Neutrophil (primary cell): ENCODE data around the gene CAPRIN1.

Source experiments
- H3K27ac ChIP-seq: fragments of 200-600 bp; sonication (generic); 2 replicates; pipeline ENCODE4 v1.5.1; 2016; ENCODE audit warnings: mild to moderate bottlenecking, moderate library complexity
- H3K27me3 ChIP-seq: fragments of 200-600 bp; sonication (generic); 2 replicates; pipeline ENCODE4 v1.6.0; 2016; ENCODE audit warnings: mild to moderate bottlenecking
- H3K36me3 ChIP-seq: fragments of 200-600 bp; sonication (generic); 2 replicates; pipeline ENCODE4 v1.5.1; 2017
- H3K4me1 ChIP-seq, 2 experiments: fragments of 200-600 bp in 1 of 2; sonication (generic) in 1 of 2; 1 replicate in 1 of 2; 2 replicates in 1 of 2; pipeline versions ENCODE4 v1.5.1 to v1.6.1; 2013 to 2016; ENCODE audit warnings: low read depth in 1 of 2, low read length in 1 of 2, mild to moderate bottlenecking in 1 of 2, moderate library complexity in 1 of 2; ENCODE audit not compliant: control insufficient read depth in 1 of 2, insufficient read depth in 1 of 2
- H3K4me3 ChIP-seq, 2 experiments: fragments of 200-600 bp in 1 of 2; sonication (generic) in 1 of 2; 1 replicate in 1 of 2; 2 replicates in 1 of 2; pipeline ENCODE4 v1.5.1; 2013 to 2016; ENCODE audit warnings: low read depth in 1 of 2, low read length in 1 of 2, mild to moderate bottlenecking in 1 of 2, moderate library complexity in 1 of 2
- H3K9me3 ChIP-seq: fragments of 200-600 bp; sonication (generic); 2 replicates; pipeline ENCODE4 v1.5.1; 2016
- TF ChIP-seq, protein P1 (sequence below): fragments of 200-600 bp; sonication (generic); IDR thresholded peaks from 2 replicates; pipeline ENCODE4 v1.5.1; 2016; ENCODE audit warnings: antibody characterized with exemption

The CAPRIN1 gene

GRCh38 chr11:34013898-34014571 is 37.5 kb upstream of the CAPRIN1 start:
- Histone ChIP-seq H3K4me1 (no peaks in the 10 kb centered on the region), H3K4me3 (no peak overlapping the region), H3K36me3 (no peaks in the 10 kb centered on the region), H3K27ac (no peak overlapping the region), H3K27me3 (no peaks in the 10 kb centered on the region), H3K9me3 (no peaks in the 10 kb centered on the region)
- TF ChIP-seq, protein P1, sequence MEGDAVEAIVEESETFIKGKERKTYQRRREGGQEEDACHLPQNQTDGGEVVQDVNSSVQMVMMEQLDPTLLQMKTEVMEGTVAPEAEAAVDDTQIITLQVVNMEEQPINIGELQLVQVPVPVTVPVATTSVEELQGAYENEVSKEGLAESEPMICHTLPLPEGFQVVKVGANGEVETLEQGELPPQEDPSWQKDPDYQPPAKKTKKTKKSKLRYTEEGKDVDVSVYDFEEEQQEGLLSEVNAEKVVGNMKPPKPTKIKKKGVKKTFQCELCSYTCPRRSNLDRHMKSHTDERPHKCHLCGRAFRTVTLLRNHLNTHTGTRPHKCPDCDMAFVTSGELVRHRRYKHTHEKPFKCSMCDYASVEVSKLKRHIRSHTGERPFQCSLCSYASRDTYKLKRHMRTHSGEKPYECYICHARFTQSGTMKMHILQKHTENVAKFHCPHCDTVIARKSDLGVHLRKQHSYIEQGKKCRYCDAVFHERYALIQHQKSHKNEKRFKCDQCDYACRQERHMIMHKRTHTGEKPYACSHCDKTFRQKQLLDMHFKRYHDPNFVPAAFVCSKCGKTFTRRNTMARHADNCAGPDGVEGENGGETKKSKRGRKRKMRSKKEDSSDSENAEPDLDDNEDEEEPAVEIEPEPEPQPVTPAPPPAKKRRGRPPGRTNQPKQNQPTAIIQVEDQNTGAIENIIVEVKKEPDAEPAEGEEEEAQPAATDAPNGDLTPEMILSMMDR = no peak

DNA sequence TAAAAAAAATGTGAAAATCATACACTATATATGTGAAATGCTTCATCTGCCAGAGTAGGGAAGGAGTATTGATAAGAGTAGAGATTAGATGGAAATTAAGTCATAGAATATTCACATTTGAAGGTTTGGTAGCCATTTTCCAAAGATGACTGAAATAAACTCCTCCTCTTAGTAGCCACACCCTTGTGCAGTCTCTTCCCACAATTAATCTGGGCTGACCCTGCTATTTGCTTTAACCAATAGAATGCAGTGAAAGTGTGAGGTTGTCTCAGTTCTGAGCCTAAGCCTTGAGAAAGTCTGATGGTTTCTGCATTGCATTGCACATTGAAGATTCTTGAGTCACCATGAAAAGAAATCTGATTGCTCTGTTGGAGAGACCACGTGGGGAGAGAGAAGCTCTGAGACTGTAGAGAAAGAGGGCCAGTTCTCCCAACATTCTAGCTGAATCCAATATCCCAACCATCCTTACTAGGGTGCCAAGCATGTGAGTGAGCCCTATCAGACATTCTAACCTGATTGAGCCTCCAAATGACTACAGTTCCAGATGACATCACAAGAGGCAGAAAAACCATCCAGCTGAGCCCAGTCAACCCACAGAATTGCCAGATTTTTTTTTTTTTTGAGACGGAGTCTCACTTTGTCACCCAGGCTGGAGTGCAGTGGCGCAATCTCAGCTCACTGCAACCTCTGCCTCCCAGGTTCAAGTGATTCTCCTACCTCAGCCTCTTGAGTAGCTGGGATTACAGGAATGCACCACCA is 29.4 kb upstream of the CAPRIN1 start:
- no peaks in the 10 kb centered on the region for H3K36me3 ChIP-seq
- no peaks in the 10 kb centered on the region for H3K4me1 ChIP-seq
- TF ChIP-seq, protein P1 = no peak
- H3K4me3 ChIP-seq = no peak overlapping the region
- H3K27ac ChIP-seq = no peak overlapping the region
- H3K9me3 ChIP-seq = no peaks in the 10 kb centered on the region
- no peaks in the 10 kb centered on the region for H3K27me3 ChIP-seq

DNA sequence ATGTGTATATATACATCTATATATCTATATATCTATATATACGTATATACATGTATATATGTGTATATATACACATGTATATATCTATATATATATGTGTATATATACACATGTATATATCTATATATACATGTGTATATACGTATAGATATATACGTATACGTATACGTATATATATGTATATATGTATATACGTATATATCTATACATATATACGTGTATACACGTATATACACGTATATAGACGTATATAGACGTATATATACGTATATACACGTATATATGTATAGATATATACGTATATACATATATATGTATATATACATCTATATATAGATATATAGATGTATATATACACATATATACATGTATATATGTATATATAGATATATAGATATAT is 25.1 kb upstream of the CAPRIN1 start:
- Histone ChIP-seq H3K4me1 (no peaks in the 10 kb centered on the region), H3K9me3 (no peaks in the 10 kb centered on the region), H3K27me3 (no peaks in the 10 kb centered on the region), H3K27ac (no peak overlapping the region), H3K4me3 (no peak overlapping the region), H3K36me3 (no peaks in the 10 kb centered on the region)
- TF ChIP-seq, protein P1 = no peak

DNA sequence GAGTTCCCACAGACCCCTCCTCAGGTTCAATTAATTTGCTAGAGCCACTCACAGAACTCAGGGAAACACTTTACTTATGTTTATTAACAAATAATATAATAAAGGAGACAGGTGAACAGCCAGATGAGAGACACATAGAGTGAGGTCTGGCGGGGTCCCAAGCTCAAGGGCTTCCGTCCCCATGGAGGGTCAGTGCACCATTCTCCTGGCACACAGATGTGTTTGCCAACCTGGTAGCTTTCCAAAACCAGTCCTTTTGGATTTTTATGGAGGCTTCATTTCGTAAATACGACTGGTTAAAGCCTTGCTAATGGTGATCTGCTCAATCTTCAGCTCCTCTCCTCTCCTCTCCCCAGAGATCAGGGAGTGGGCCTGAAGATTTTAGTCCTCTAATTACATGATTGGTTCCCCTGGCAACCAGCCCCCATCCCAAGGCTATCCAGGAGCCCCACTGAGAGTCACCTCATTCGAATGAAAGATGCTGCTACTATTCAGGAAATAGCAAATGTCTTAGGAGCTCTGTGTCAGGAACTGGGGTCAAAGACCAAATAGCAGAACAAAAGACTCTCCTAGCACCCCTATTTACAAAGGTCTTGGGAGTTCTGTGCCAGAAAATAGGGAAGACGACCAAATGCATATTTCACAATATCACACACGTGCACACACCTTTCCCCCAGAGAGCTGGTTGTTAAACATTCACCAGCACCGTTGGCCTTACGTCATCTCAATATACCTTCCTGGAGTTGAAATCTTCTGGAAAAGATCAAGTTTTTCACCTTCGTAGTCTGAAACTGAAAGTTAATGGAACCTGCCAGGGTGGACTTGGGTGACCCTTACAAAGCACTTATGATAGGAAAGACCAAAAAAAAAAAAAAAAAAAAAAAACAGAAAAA is 23.8 kb upstream of the CAPRIN1 start:
- TF ChIP-seq, protein P1 = no peak
- no peaks in the 10 kb centered on the region for H3K36me3 ChIP-seq
- H3K27ac ChIP-seq = no peak overlapping the region
- no peaks in the 10 kb centered on the region for H3K4me1 ChIP-seq
- no peak overlapping the region for H3K4me3 ChIP-seq
- H3K9me3 ChIP-seq = no peaks in the 10 kb centered on the region
- H3K27me3 ChIP-seq = no peaks in the 10 kb centered on the region

DNA sequence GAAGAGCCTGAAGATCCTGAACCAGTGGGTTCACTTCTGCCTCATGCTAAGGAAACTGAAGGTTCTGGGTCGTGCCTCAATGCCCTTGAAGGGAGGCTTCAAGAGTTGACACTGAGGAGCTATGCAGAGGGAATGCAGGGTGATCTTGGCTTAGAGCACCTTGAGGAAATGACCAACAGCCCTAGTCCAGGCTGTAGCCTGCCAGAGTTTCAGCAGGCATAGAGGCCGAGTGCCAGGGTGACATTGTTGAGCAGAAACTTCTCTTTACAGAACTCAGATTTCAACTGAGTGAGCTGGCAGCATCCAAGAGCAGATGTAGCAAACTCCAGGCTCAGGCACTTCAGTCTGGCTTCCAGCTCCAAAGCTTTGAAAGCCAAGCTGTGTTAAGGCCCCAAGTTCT is 23.1 kb upstream of the CAPRIN1 start:
- Histone ChIP-seq H3K27ac (no peak overlapping the region), H3K36me3 (no peaks in the 10 kb centered on the region), H3K4me1 (no peaks in the 10 kb centered on the region), H3K27me3 (no peaks in the 10 kb centered on the region), H3K4me3 (no peak overlapping the region), H3K9me3 (no peaks in the 10 kb centered on the region)
- TF ChIP-seq, protein P1 = no peak
